Coronary artery (tissue), 2 donors: ENCODE measurements around the gene ZDHHC13.

Source experiments
- DNase-seq: peaks from one replicate; pipeline ENCODE4 v3.0.0-alpha.2; 2017; ENCODE audit warnings: low spot score
- H3K27ac ChIP-seq, 2 donors: fragments of 200-600 bp; sonication (generic); one replicate each; pipeline ENCODE4 v1.5.1; 2016 to 2019
- H3K4me3 ChIP-seq: fragments of 200-600 bp; sonication (generic); 2 replicates; pipeline ENCODE4 v1.5.1; 2016; ENCODE audit warnings: mild to moderate bottlenecking, moderate library complexity
- TF ChIP-seq, protein P1 (sequence below): fragments of 200-600 bp; sonication (generic); IDR thresholded peaks from one replicate; pipeline ENCODE4 v1.5.1; 2019; ENCODE audit warnings: antibody characterized with exemption

Gene ZDHHC13

DNA sequence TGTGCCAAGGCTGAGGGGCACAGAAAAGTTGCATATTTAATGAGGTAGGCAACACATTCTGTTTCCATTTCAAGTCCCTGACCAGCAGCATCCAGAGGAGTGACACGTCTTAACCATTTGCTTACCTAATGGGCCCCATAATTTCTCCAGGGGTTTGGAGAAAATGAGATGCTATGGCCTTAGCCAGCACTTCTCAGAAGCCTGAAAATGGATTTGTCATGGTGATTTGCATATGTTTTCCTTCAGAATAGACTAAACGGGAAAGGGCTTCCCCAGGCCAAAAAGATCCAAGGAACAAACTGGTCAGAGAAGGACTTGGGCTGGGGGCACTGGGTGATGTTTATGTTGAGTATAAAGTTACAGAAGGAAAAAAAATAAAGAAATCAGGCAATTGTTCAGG, 68.1 kb downstream of the ZDHHC13 start:
- DNase-seq, result no peak

DNA sequence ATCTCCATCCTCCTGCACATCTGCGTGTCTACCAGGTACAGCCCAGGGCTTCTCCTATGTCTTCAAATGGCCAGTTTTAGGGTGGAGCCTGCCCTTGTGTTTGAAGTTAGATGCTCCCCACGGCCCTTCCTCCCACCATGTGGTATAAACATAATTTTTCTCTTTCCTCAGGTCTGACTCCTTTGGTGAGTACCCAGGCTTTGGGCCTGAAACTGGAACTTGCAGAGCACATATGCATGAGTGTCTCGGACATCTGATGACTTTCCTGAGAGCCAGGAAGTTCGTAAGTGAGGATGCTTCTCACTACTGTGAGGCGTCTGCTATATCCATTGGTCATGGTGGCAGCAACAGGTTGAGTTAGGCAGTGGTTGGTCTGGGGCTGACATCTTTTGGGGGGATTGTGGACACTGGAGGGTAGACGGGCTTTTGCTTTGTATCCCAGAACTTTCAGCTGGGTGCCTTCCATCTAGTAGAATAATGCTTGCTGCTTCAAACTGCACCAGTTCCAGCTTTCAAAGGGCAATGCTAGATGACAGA, 68.6 kb downstream of the ZDHHC13 start:
- Histone ChIP-seq H3K27ac (no peak overlapping the region), H3K4me3 (no peak overlapping the region)
- TF ChIP-seq, protein P1, sequence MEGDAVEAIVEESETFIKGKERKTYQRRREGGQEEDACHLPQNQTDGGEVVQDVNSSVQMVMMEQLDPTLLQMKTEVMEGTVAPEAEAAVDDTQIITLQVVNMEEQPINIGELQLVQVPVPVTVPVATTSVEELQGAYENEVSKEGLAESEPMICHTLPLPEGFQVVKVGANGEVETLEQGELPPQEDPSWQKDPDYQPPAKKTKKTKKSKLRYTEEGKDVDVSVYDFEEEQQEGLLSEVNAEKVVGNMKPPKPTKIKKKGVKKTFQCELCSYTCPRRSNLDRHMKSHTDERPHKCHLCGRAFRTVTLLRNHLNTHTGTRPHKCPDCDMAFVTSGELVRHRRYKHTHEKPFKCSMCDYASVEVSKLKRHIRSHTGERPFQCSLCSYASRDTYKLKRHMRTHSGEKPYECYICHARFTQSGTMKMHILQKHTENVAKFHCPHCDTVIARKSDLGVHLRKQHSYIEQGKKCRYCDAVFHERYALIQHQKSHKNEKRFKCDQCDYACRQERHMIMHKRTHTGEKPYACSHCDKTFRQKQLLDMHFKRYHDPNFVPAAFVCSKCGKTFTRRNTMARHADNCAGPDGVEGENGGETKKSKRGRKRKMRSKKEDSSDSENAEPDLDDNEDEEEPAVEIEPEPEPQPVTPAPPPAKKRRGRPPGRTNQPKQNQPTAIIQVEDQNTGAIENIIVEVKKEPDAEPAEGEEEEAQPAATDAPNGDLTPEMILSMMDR, result no peak
- no peak for DNase-seq

More for the DNA sequence above, 68.1 kb downstream of the ZDHHC13 start:
- Histone ChIP-seq H3K4me3 (no peak overlapping the region), H3K27ac (no peak overlapping the region)
- TF ChIP-seq, protein P1, result no peak

DNA sequence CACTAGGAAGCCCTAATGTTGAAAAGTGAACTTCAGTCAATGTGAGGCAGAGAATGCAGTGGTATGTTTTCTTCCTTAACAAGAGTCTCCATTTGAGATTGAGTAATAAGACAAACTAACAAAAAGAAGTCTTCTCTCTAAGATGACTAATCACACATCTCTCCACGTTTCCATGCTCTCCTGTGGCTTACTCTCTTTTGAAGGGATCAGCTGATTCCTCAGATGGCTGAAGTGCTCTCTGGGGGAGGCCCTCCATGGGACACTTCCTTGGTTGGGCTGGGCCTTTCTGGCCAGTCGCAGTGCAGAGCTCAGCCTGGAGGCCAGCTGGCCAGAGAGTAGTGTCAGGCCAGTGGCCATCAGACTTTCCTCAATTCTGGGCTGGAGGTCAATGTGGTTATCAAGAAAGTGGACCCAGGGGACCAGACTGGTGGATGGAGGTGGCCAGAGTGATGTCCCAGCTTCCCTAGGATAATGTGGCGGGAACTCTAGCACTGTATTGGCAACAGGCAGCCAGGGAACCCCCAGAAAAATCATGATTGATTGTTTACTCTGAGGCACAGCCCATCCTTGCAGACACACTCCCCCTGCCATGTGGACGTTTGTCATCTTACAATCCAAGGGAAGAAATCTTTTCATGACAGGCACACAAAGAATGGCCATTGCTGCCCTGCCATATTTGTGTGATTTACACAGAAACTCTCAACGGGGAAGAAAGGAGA, 70.3 kb downstream of the ZDHHC13 start:
- Histone ChIP-seq H3K27ac (no peak overlapping the region), H3K4me3 (no peak overlapping the region)
- no peak for DNase-seq
- TF ChIP-seq, protein P1, result no peak

DNA sequence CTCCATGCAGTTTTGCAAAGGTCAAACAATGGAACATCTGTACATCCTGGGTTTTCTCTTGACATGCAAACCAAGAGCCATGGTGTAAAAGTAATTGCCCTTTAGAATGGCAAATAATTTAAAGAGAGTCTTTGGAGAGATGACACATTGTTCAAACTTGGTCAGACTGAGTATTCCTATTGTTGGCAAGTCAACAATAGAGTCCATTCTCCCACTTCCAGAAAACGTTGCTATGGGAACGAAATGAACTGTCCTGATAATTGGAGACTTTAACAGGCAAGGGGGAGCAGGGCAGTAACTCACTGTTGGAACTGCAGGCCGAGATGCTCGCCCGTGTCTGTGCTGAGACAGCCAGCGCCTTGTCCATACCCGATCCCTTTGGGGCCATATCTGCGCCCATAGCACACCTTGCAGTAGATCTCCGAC, 70.9 kb downstream of the ZDHHC13 start:
- Histone ChIP-seq H3K4me3 (no peak overlapping the region), H3K27ac (no peak overlapping the region)
- no peak for DNase-seq
- TF ChIP-seq, protein P1, result no peak

DNA sequence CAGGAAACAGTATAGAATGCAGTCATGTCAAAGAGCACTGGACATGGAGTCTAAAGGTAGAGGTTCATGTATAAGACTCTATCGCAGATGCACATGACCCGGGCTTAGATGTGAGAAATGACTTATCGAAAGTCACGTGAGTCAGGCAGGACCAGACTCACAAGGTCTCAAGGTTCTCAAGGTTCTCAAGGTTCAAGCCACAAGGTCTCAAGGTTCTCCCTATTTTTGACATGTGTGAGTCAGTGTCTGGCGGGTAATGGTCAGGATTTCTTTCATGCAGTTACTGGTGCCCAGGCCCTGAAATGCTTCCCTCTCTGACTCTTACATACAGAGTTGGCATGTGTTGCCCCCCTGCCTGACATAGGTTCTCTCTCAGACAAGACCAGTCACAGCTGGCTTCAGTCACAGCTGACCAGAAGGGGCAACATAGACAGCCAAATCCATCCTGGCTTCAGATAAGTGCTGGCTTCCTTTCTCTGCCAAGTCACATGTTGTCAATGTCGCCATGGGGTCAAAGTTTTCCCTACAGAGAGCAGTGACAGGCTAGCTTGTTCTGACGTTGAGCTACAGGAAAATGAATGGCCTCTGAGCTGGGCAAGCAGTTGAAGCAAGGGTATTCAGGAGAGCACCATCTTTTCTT, 74.7 kb downstream of the ZDHHC13 start:
- TF ChIP-seq, protein P1, result no peak
- H3K27ac ChIP-seq, result no peak overlapping the region
- H3K4me3 ChIP-seq, result no peak overlapping the region
- DNase-seq, result no peak

DNA sequence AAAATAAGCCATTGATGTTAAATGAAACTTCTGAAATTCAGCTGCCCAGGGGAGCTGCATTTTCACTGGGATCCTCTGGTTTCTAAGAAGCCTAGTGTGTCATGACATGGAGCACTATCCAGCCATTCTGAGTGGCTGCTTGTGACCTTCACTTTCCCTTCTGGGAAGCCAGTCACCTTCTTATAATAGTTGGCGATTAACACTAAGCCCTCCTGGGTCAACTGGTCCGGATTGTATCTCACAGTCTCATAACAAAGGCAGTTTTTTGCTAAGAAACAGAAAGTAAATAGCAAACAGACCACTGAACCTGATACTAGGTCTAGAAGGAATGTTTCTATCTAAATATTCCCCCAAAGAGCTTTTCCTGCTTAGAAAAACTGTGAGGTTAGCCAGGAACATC, 76.9 kb downstream of the ZDHHC13 start:
- H3K27ac ChIP-seq, result no peak overlapping the region
- no peak for DNase-seq
- TF ChIP-seq, protein P1, result no peak

More for the DNA sequence above, 76.9 kb downstream of the ZDHHC13 start:
- H3K4me3 ChIP-seq, result no peak overlapping the region
